ENCODE data around the gene USH1C. TPM values are rescaled to one million over a fixed set of nuclear protein-coding genes. Genes with fewer than 3 reads are reported as not detected.

Gene USH1C
- total and polyA plus RNA-seq, 2 of the 13 experiments (the other 11 are each of a cell fraction or from before 2014, with no cell fraction given), result not detected

DNA sequence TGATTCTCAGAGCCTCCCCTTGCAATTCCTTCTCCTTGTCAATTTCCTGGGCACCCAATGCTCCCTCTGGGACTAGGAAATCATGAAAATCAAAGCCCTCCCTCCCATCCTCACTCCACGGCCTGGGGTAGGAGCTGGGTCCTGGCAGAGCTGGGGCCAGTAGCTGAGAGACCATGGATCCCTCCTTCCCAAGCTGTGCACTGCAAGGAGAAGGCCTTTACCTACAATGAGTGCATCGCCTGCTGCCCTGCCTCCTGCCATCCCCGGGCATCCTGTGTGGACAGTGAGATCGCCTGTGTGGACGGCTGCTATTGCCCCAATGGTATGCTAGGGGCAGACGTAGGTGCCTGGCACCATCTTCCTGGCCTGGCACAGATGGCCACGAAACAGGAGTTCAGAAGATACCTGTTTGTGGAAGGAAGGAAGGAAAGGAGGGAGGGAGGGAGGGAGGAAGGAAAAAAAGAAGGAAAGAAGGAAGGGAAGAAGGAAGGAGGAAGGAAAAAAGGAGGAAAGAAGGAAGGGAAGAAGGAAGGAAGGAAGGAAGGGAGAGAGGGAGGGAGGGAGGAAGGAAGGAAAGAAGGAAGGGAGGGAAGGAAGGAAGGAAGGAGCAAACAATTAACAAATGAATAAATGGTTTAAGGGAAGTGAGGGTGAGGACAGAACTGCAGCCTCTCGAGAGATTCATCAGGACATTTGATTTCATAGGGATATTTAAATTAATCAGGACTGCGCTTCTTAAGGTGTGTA, 15.3 kb upstream of the USH1C start:
- Histone ChIP-seq H3K4me2 (ENCODE audit: low read depth, low read length) (no peak overlapping the region), H2AFZ (ENCODE audit: low read length) (no peak overlapping the region), H3K27me3 (ENCODE audit: control insufficient read depth in 1 of 2, insufficient read depth in 2 of 2, low read length in 2 of 2) (peaks cover 8 to 14% of the 10 kb centered on the region in 2 experiments; a peak in 3 of 5 replicates), H3K4me1 (ENCODE audit: insufficient read depth, low read length) (0 out of 2 replicates have a peak, but pooled peaks cover 7% of the 10 kb centered on the region), H3K9ac (ENCODE audit: insufficient read depth, low read depth, low read length) (no peak overlapping the region), H4K20me1 (ENCODE audit: insufficient read depth, low read length) (no peaks in the 10 kb centered on the region), H3K79me2 (ENCODE audit: insufficient read depth, low read length) (no peaks in the 10 kb centered on the region), H3K36me3 (replicated peaks in 1 of 2; ENCODE audit: control insufficient read depth in 1 of 2, insufficient read depth in 2 of 2, low read length in 2 of 2) (no peaks in the 10 kb centered on the region), H3K4me3 (replicated peaks in 1 of 3; ENCODE audit: insufficient read depth in 1 of 3, low read depth in 2 of 3, low read length in 3 of 3) (no peak overlapping the region), H3K27ac (ENCODE audit: extremely low read length, insufficient read depth, low read length) (no peak overlapping the region), H3K9me3 (ENCODE audit: low read length) (no peaks in the 10 kb centered on the region)
- in situ Hi-C loops (cut with HindIII; ENCODE audit: extremely low pct_ligation_motif_present, low pct_unique_long_range_greater_than_20kb), result no loop called here
- intact Hi-C loops (cut with micrococcal nuclease; ENCODE audit: unreplicated experiment), result no loop called here
- ChIA-PET POLR2A (no interaction called here), CTCF (ENCODE audit: low intra/inter-chr PET ratio, low total read pairs) (no interaction called here)
- ATAC-seq (no peak), DNase-seq (ENCODE audit: low spot score) (no peak), FAIRE-seq (no peak)
- TF ChIP-seq, protein P1, sequence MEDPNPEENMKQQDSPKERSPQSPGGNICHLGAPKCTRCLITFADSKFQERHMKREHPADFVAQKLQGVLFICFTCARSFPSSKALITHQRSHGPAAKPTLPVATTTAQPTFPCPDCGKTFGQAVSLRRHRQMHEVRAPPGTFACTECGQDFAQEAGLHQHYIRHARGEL (CRISPR knock-in tag; IDR thresholded peaks at IDR 0.05), result no peak
- TF ChIP-seq ZNF264 (CRISPR knock-in tag; IDR thresholded peaks at IDR 0.05) (no peak), GTF2F1 (IDR thresholded peaks at IDR 0.05; ENCODE audit: low read length) (no peak), MIXL1 (CRISPR knock-in tag; IDR thresholded peaks at IDR 0.05) (no peak), KDM2A (CRISPR knock-in tag; IDR thresholded peaks at IDR 0.05; ENCODE audit: borderline replicate concordance, low read depth) (no peak), ZIK1 (CRISPR knock-in tag; IDR thresholded peaks at IDR 0.05; ENCODE audit: borderline replicate concordance, low read depth) (no peak), ZNF296 (CRISPR knock-in tag; conservative IDR thresholded peaks at IDR 0.05) (no peak), SP2 (CRISPR knock-in tag; IDR thresholded peaks at IDR 0.05) (no peak), HMG20B (CRISPR knock-in tag; conservative IDR thresholded peaks at IDR 0.05) (no peak), HOXA5 (CRISPR knock-in tag; IDR thresholded peaks at IDR 0.05) (no peak)
- TF ChIP-seq, protein P2, sequence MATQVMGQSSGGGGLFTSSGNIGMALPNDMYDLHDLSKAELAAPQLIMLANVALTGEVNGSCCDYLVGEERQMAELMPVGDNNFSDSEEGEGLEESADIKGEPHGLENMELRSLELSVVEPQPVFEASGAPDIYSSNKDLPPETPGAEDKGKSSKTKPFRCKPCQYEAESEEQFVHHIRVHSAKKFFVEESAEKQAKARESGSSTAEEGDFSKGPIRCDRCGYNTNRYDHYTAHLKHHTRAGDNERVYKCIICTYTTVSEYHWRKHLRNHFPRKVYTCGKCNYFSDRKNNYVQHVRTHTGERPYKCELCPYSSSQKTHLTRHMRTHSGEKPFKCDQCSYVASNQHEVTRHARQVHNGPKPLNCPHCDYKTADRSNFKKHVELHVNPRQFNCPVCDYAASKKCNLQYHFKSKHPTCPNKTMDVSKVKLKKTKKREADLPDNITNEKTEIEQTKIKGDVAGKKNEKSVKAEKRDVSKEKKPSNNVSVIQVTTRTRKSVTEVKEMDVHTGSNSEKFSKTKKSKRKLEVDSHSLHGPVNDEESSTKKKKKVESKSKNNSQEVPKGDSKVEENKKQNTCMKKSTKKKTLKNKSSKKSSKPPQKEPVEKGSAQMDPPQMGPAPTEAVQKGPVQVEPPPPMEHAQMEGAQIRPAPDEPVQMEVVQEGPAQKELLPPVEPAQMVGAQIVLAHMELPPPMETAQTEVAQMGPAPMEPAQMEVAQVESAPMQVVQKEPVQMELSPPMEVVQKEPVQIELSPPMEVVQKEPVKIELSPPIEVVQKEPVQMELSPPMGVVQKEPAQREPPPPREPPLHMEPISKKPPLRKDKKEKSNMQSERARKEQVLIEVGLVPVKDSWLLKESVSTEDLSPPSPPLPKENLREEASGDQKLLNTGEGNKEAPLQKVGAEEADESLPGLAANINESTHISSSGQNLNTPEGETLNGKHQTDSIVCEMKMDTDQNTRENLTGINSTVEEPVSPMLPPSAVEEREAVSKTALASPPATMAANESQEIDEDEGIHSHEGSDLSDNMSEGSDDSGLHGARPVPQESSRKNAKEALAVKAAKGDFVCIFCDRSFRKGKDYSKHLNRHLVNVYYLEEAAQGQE (IDR thresholded peaks at IDR 0.05; ENCODE audit: borderline replicate concordance in 1 of 2, low read depth in 1 of 2, low read length in 2 of 2), result no peak
- TF ChIP-seq, protein P3, sequence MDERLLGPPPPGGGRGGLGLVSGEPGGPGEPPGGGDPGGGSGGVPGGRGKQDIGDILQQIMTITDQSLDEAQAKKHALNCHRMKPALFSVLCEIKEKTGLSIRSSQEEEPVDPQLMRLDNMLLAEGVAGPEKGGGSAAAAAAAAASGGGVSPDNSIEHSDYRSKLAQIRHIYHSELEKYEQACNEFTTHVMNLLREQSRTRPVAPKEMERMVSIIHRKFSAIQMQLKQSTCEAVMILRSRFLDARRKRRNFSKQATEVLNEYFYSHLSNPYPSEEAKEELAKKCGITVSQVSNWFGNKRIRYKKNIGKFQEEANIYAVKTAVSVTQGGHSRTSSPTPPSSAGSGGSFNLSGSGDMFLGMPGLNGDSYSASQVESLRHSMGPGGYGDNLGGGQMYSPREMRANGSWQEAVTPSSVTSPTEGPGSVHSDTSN (CRISPR knock-in tag; IDR thresholded peaks at IDR 0.05), result no peak
- TF ChIP-seq, protein P4, sequence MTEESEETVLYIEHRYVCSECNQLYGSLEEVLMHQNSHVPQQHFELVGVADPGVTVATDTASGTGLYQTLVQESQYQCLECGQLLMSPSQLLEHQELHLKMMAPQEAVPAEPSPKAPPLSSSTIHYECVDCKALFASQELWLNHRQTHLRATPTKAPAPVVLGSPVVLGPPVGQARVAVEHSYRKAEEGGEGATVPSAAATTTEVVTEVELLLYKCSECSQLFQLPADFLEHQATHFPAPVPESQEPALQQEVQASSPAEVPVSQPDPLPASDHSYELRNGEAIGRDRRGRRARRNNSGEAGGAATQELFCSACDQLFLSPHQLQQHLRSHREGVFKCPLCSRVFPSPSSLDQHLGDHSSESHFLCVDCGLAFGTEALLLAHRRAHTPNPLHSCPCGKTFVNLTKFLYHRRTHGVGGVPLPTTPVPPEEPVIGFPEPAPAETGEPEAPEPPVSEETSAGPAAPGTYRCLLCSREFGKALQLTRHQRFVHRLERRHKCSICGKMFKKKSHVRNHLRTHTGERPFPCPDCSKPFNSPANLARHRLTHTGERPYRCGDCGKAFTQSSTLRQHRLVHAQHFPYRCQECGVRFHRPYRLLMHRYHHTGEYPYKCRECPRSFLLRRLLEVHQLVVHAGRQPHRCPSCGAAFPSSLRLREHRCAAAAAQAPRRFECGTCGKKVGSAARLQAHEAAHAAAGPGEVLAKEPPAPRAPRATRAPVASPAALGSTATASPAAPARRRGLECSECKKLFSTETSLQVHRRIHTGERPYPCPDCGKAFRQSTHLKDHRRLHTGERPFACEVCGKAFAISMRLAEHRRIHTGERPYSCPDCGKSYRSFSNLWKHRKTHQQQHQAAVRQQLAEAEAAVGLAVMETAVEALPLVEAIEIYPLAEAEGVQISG (CRISPR knock-in tag; IDR thresholded peaks at IDR 0.05), result no peak
- TF ChIP-seq, protein P5, sequence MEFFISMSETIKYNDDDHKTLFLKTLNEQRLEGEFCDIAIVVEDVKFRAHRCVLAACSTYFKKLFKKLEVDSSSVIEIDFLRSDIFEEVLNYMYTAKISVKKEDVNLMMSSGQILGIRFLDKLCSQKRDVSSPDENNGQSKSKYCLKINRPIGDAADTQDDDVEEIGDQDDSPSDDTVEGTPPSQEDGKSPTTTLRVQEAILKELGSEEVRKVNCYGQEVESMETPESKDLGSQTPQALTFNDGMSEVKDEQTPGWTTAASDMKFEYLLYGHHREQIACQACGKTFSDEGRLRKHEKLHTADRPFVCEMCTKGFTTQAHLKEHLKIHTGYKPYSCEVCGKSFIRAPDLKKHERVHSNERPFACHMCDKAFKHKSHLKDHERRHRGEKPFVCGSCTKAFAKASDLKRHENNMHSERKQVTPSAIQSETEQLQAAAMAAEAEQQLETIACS (CRISPR knock-in tag; IDR thresholded peaks at IDR 0.05), result no peak
- no TSS peak for BruUV-seq (replicated peaks)
- 12% methylated on average over 9 of the region's 9 CpGs for WGBS (ENCODE audit: low lambda C conversion rate)
